Type B pancreatic cell (in vitro differentiated cells): ENCODE data around the gene ITGB2. TPM values are rescaled to one million over a fixed set of nuclear protein-coding genes. Genes with fewer than 3 reads are reported as not detected.

Source experiments
- DNase-seq: peaks from one replicate; pipeline ENCODE4 v3.0.0; 2021; ENCODE audit warnings: mixed read lengths; ENCODE audit not compliant: unreplicated experiment; ENCODE audit errors: extremely low spot score
- H3K27ac Mint-ChIP-seq: 2 replicates; pipeline ENCODE4 v1.8.0; 2021; ENCODE audit warnings: mild to moderate bottlenecking, mixed read lengths
- H3K27me3 Mint-ChIP-seq: 2 replicates; pipeline ENCODE4 v1.8.0; 2021; ENCODE audit warnings: mixed read lengths
- H3K36me3 Mint-ChIP-seq: 2 replicates; pipeline ENCODE4 v1.8.0; 2021; ENCODE audit warnings: mixed read lengths
- H3K4me1 Mint-ChIP-seq: one replicate; pipeline ENCODE4 v1.8.0; 2021; ENCODE audit warnings: mixed read lengths; ENCODE audit not compliant: unreplicated experiment
- H3K4me3 Mint-ChIP-seq: 2 replicates; pipeline ENCODE4 v1.8.0; 2021; ENCODE audit warnings: mild to moderate bottlenecking, mixed read lengths
- H3K9me3 Mint-ChIP-seq: 2 replicates; pipeline ENCODE4 v1.8.0; 2021; ENCODE audit warnings: mixed read lengths
- CTCF ChIP-seq: fragments of 200-600 bp; sonication (generic); conservative IDR thresholded peaks from 2 replicates; pipeline ENCODE4 v1.5.0; 2021; ENCODE audit warnings: antibody characterized with exemption, mild to moderate bottlenecking
- total RNA-seq: library from RNA; stranded (reverse); gene quantifications from 2 replicates; pipeline ENCODE4 v1.2.1, GENCODE V29; 2021; ENCODE audit warnings: low replicate concordance

ITGB2 gene
- total RNA-seq, 1 donor from 2014 or later: 0.80 TPM

- Mint-ChIP-seq H3K9me3 (no peaks in the 10 kb centered on the region), H3K27ac (no peak overlapping the region), H3K36me3 (no peaks in the 10 kb centered on the region), H3K4me1 (peaks cover 8% of the 10 kb centered on the region), H3K27me3 (peaks cover 14% of the 10 kb centered on the region), H3K4me3 (no peak overlapping the region)
- TF ChIP-seq CTCF: no peak
- no peak for DNase-seq
Measured at GRCh38 chr21:44904141-44904923, 16.4 kb downstream of the ITGB2 start.

GRCh38 chr21:44903689-44904088 is 17.0 kb downstream of the ITGB2 start:
- no peaks in the 10 kb centered on the region for H3K36me3 Mint-ChIP-seq
- no peak for TF ChIP-seq CTCF
- H3K27ac Mint-ChIP-seq: no peak overlapping the region
- no peak overlapping the region for H3K4me3 Mint-ChIP-seq
- peaks cover 12% of the 10 kb centered on the region for H3K27me3 Mint-ChIP-seq
- H3K9me3 Mint-ChIP-seq: no peaks in the 10 kb centered on the region
- peaks cover 3% of the 10 kb centered on the region for H3K4me1 Mint-ChIP-seq
- no peak for DNase-seq

GRCh38 chr21:44903050-44903685 is 17.5 kb downstream of the ITGB2 start:
- Mint-ChIP-seq H3K4me3 (no peak overlapping the region), H3K27me3 (peaks cover 11% of the 10 kb centered on the region), H3K9me3 (no peaks in the 10 kb centered on the region), H3K4me1 (peaks cover 4% of the 10 kb centered on the region), H3K27ac (no peak overlapping the region), H3K36me3 (no peaks in the 10 kb centered on the region)
- DNase-seq: no peak
- TF ChIP-seq CTCF: no peak

DNA sequence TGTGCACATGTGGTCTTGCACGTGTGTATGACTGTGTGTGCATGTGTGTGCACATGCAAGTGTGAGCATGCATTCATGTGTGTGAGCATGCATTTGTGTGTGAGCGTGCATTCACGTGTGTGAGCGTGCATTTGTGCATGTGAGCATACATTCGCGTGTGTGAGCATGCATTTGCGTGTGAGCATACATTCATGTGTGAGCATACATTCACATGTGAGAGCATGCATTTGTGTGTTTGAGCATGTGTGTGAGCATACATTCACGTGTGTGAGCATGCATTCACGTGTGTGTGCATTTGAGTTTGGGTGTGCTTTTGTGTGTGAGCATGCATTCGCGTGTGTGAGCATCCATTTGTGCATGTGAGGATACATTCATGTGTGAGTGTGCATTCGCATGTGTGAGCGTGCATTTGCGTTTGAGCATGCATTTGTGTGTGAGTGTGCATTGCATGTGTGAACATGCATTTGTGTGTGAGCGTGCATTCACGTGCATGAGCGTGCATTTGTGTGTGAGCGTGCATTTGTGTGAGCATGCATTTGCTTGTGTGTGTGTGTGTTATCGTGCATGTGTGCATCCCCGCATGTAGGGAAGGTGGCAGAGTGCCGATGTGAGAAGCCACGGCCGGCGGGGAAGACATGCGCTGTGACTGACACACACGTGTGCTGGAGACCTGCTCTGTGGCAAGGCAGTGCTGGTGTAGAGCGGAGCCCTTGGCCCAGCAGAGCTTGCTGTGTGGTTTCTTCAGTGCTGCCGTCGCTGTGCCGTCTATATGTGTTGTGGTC is 18.2 kb downstream of the ITGB2 start:
- Mint-ChIP-seq H3K9me3 (no peaks in the 10 kb centered on the region), H3K36me3 (no peaks in the 10 kb centered on the region), H3K27me3 (peaks cover 11% of the 10 kb centered on the region), H3K4me3 (no peak overlapping the region), H3K27ac (no peak overlapping the region), H3K4me1 (peaks cover 4% of the 10 kb centered on the region)
- DNase-seq: no peak
- no peak for TF ChIP-seq CTCF

GRCh38 chr21:44901391-44902074 is 19.2 kb downstream of the ITGB2 start:
- H3K9me3 Mint-ChIP-seq: no peaks in the 10 kb centered on the region
- no peak for DNase-seq
- H3K4me1 Mint-ChIP-seq: peaks cover 4% of the 10 kb centered on the region
- H3K4me3 Mint-ChIP-seq: no peak overlapping the region
- H3K27me3 Mint-ChIP-seq: peaks cover 10% of the 10 kb centered on the region
- no peaks in the 10 kb centered on the region for H3K36me3 Mint-ChIP-seq
- no peak overlapping the region for H3K27ac Mint-ChIP-seq
- no peak for TF ChIP-seq CTCF
